Right lobe of liver (tissue), 6 donors: Measurements from ENCODE around the gene WRNIP1. TPM values are rescaled to one million over a fixed set of nuclear protein-coding genes. Genes with fewer than 3 reads are reported as not detected.
"Not testable (repeated sequence)": the region's sequence is repeated elsewhere in the genome, so short reads cannot be mapped to it uniquely, and the experiment has no call there.

Source experiments
- ATAC-seq, 4 donors: fragments of 200-7000 bp; cut with Tn5 transposase; one replicate each; pipeline ENCODE4 v1.9.1; 2020; ENCODE audit warnings: mild to moderate bottlenecking in 4 of 4, moderate library complexity in 4 of 4
- DNase-seq, 3 donors: peaks; one replicate each; pipeline ENCODE4 v3.0.0-alpha.2; 2020
- H3K27ac ChIP-seq, 3 donors: fragments of 200-600 bp; one replicate each; pipeline ENCODE4 v1.8.0; 2022
- H3K27me3 ChIP-seq, 2 donors: fragments of 200-600 bp; one replicate each; pipeline ENCODE4 v1.8.0; 2022
- H3K36me3 ChIP-seq, 4 donors: fragments of 200-600 bp; sonication (generic) in 1 of 4; one replicate each; pipeline versions ENCODE4 v1.5.1 to v1.8.0; 2017 to 2022; ENCODE audit warnings: control low read depth in 1 of 4
- H3K4me1 ChIP-seq, 4 donors: fragments of 200-600 bp; sonication (generic) in 1 of 4; one replicate each; pipeline versions ENCODE4 v1.5.1 to v1.8.0; 2017 to 2022; ENCODE audit warnings: control low read depth in 1 of 4
- H3K4me3 ChIP-seq, 3 donors: fragments of 200-600 bp; one replicate each; pipeline ENCODE4 v1.8.0; 2022
- H3K9me3 ChIP-seq, 4 donors: fragments of 200-600 bp; sonication (generic) in 1 of 4; one replicate each; pipeline versions ENCODE4 v1.5.1 to v1.8.0; 2017 to 2022; ENCODE audit warnings: control low read depth in 1 of 4
- POLR2A ChIP-seq: fragments of 450-650 bp; IDR thresholded peaks from one replicate; pipeline ENCODE4 v1.6.1; 2017; ENCODE audit warnings: antibody characterized with exemption, mild to moderate bottlenecking
- WGBS: methylation state at CpG from one replicate; pipeline ENCODE4 v1.1.6; 2018; ENCODE audit warnings: low coverage, low lambda C conversion rate; ENCODE audit not compliant: insufficient coverage; ENCODE audit errors: missing lambda C conversion rate; 5-methylcytosine and 5-hydroxymethylcytosine counted together
- intact Hi-C, 2 donors: fragments of 100-400 bp; cut with DNase I; formaldehyde crosslinking; loops; one replicate each; pipeline versions ENCODE4 v1.11.2 to v1.14.1; 2022
- total RNA-seq, 6 experiments: library from RNA; depleted of rRNA in 2 of 6; stranded (reverse); fragments of >200 nt in 2 of 6; fragmentation: NEBNext Ultra II Directional in 3 of 6; extraction: Animal tissue kit (Norgen Biotek cat#: 25700) in 3 of 6; gene quantifications; one replicate each; pipeline versions ENCODE4 v1.1.0 to v1.2.4, GENCODE V29; 2016 to 2023
- TF ChIP-seq, protein P1 (sequence below), 4 donors: fragments of 200-600 bp in 3 of 4; fragments of 450-650 bp in 1 of 4; IDR thresholded peaks; one replicate each; pipeline versions ENCODE4 v1.5.1 to v1.8.0; 2016 to 2022; ENCODE audit warnings: antibody characterized with exemption in 4 of 4, mild to moderate bottlenecking in 2 of 4
- donor health status: DM: no; HTN: yes; CAD: no.
- donor health status: DM: no; HTN: no; CAD: no.
- donor health status: DM: no; HTN: no; CAD: no.
- donor health status: DM: no; HTN: yes; CAD: no.
- donor health status: DM: no; HTN: yes; CAD: no.

WRNIP1 gene
- total RNA-seq, 6 experiments from 2014 or later: 15.8 to 36.8 (median 20.7) TPM

DNA sequence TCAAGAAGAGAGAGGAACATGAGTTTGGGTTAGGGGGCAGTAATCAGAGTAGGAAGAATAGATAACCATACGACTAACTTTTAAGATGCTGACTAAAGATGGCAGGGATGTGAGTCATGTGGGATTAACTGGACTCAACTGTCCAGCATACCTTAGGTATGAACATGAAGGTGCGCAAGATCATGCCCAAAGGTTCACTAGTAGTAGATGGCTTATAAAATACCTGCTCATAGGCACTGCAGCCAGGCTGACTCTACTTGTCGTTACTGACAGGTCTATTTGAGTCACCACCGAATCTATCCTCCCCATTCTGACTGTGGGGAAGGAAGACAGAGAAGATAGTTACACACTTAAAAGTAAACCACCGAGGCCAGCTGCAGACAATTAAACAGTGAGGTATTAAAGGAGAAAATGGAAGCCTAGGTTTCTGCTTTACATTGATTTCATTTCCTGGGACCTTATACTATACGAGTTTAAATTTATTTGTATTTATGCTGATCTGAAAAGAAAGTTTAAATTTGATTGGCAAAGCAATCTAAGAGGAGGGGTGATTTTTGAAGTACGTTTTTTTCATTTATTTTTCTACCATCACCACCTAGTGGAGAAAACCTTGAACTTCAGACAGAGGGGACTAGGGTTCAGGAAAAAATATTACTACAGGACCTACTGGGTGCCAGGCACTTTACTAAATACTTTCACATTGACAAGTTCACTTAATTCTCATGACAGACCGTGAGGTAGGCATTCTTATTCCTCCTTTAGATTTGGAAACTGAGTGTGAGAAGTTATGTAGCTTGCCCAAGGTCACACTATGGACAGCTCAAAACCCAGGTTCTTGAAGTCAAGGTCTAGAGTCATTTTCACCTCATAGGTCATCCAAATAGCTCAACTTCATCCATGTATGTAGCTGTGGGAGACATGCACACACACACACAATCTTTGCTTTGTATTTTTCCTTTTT lies 4.0 kb upstream of the WRNIP1 start:
- ATAC-seq (no peak), DNase-seq (no peak)
- Histone ChIP-seq H3K4me1 (no peaks in the 10 kb centered on the region), H3K36me3 (no peaks in the 10 kb centered on the region), H3K27me3 (no peaks in the 10 kb centered on the region), H3K4me3 (no peak overlapping the region), H3K9me3 (no peaks in the 10 kb centered on the region), H3K27ac (no peak overlapping the region)
- WGBS: 66% methylated on average over 8 of the region's 8 CpGs
- TF ChIP-seq, protein P1, sequence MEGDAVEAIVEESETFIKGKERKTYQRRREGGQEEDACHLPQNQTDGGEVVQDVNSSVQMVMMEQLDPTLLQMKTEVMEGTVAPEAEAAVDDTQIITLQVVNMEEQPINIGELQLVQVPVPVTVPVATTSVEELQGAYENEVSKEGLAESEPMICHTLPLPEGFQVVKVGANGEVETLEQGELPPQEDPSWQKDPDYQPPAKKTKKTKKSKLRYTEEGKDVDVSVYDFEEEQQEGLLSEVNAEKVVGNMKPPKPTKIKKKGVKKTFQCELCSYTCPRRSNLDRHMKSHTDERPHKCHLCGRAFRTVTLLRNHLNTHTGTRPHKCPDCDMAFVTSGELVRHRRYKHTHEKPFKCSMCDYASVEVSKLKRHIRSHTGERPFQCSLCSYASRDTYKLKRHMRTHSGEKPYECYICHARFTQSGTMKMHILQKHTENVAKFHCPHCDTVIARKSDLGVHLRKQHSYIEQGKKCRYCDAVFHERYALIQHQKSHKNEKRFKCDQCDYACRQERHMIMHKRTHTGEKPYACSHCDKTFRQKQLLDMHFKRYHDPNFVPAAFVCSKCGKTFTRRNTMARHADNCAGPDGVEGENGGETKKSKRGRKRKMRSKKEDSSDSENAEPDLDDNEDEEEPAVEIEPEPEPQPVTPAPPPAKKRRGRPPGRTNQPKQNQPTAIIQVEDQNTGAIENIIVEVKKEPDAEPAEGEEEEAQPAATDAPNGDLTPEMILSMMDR (IDR thresholded peaks at IDR 0.05): peak; percentile 37 to 51 (median 48)
- TF ChIP-seq POLR2A: no peak
- intact Hi-C loops: no loop called here

DNA sequence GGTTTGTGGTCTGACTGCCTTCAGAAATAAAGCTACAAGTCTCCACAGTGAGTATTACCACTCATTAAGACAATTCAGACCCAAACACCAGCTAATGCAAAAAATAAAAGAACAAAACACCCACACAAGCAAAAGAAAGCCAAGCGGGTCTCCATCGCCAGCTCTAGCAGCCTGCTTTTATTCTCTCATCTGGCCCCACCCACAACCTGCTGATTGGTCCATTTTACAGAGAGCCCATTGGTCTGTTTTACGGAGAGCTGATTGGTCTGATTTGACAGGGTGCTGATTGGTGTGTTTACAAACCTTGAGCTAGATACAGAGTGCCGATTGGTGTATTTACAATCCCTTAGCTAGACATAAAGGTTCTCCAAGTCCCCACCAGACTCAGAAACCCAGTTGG lies 2.3 kb upstream of the WRNIP1 start:
- H3K9me3 ChIP-seq, H3K36me3 ChIP-seq, H3K4me3 ChIP-seq, DNase-seq, intact Hi-C loops, H3K27me3 ChIP-seq, ATAC-seq, H3K27ac ChIP-seq: not testable (repeated sequence)
- 88% methylated on average over 3 of the region's 4 CpGs for WGBS
- H3K4me1 ChIP-seq: peaks cover 0 to 15% (median 3%) of the 10 kb centered on the region in 4 donors

DNA sequence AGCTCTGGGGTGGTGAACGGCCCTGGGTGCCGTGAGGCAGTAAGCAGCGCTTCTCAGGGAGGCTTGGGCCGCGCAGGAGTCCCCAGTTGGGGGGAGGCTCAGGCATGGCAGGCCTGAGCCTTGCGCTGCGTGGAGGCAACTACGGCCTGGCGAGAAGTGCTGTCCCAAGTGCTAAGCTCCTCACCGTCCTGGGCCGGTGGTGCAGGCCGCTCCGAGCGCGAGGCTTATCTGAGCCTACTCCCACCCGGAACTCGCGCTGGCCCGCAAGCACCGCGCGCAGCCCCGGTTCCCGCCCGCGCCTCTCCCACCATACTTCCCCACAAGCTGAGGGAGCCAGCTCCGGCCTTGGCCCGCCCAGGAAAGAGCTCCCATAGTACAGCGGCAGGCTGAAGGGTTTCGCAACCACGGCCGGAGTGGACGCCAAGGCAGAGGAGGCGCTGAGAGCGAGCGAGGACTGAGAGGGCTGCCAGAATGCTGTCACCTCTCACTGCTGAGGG lies 1.8 kb upstream of the WRNIP1 start:
- Histone ChIP-seq H3K9me3 (no peaks in the 10 kb centered on the region), H3K36me3 (no peaks in the 10 kb centered on the region), H3K27me3 (no peaks in the 10 kb centered on the region), H3K4me1 (peaks cover 0 to 19% (median 3%) of the 10 kb centered on the region in 4 donors), H3K27ac (peak overlapping the region in 2 of 3 donors; percentile 41 to 70), H3K4me3 (peak overlapping the region in 2 of 3 donors; percentile 59)
- intact Hi-C loops: no loop called here
- DNase-seq (peak; percentile 52 to 80 (median 70)), ATAC-seq (peak in 1 of 4 donors; percentile 16)
- TF ChIP-seq POLR2A: no peak
- TF ChIP-seq, protein P1 (IDR thresholded peaks at IDR 0.05): no peak
- WGBS: 91% methylated on average over 10 of the region's 36 CpGs

DNA sequence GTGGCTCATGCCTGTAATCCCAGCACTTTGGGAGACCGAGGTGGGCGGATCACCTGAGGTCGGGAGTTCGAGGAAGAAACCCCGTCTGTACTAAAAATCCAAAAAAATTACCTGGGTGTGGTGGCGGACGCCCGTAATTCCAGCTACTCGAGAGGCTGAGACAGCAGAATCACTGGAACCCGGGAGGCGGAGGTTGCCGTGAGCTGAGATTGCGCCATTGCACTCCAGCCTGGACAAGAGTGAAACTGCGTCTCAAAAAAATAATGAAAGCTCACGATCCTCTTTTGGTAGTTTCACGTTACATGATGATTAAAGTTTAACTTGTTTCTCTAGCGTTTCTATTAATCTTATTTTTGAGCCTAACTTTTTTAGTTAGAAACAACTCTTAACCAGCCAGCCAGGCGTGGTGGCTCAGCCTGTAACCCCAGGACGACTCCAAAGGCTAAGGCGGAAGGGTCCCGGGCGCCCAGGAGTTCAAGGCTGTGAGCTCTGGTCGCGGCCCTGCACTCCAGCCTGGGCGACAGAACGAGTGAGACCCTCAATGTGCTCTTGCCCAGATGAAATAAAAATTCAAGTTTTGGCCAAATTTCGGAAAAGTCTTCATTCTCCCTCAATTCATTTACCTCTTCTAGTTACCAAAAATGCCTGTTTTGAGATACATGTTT lies 1.2 kb upstream of the WRNIP1 start:
- Histone ChIP-seq H3K4me3 (peak overlapping the region; percentile 47 to 59 (median 59)), H3K4me1 (peaks cover 0 to 19% (median 3%) of the 10 kb centered on the region in 4 donors), H3K27ac (peak overlapping the region; percentile 41 to 70 (median 56)), H3K36me3 (no peaks in the 10 kb centered on the region), H3K9me3 (no peaks in the 10 kb centered on the region), H3K27me3 (no peaks in the 10 kb centered on the region)
- TF ChIP-seq, protein P1 (IDR thresholded peaks at IDR 0.05): no peak
- no peak for TF ChIP-seq POLR2A
- intact Hi-C loops: no loop called here
- DNase-seq (no peak), ATAC-seq (no peak)
- WGBS: 77% methylated on average over 27 of the region's 27 CpGs
